ENCODE results near the gene TOPAZ1. TPM values are rescaled to one million over a fixed set of nuclear protein-coding genes. Genes with fewer than 3 reads are reported as not detected.

Gene TOPAZ1
- total RNA-seq, 2 experiments from 2014 or later = not detected

DNA sequence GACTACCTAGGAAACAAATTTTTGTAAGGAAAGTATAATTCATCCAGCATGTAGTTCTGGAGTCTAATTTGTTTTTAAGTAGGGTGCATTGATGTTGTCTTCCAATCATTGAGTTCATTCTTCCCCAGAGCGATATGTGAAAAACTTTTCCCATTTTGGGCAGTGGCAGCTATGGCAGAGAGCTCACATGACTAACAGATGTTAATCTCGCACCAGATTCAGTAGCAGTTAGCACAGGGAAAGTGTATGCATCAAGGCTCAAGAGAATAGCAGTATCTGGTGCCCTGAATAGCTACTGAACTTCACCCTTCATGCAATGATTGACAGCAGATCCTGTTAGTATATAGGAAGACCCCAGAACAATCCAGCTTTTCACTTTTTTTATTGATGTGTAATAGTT is 50.6 kb downstream of the TOPAZ1 start:
- H3K4me3 Mint-ChIP-seq = no peak overlapping the region
- no peak for DNase-seq
- TF ChIP-seq, protein P1, sequence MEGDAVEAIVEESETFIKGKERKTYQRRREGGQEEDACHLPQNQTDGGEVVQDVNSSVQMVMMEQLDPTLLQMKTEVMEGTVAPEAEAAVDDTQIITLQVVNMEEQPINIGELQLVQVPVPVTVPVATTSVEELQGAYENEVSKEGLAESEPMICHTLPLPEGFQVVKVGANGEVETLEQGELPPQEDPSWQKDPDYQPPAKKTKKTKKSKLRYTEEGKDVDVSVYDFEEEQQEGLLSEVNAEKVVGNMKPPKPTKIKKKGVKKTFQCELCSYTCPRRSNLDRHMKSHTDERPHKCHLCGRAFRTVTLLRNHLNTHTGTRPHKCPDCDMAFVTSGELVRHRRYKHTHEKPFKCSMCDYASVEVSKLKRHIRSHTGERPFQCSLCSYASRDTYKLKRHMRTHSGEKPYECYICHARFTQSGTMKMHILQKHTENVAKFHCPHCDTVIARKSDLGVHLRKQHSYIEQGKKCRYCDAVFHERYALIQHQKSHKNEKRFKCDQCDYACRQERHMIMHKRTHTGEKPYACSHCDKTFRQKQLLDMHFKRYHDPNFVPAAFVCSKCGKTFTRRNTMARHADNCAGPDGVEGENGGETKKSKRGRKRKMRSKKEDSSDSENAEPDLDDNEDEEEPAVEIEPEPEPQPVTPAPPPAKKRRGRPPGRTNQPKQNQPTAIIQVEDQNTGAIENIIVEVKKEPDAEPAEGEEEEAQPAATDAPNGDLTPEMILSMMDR (IDR thresholded peaks at IDR 0.05) = no peak
- no peaks in the 10 kb centered on the region for H3K4me1 Mint-ChIP-seq (ENCODE audit: low read depth)
- intact Hi-C loops (cut with micrococcal nuclease) = no loop called here
- no peak overlapping the region for H3K27ac Mint-ChIP-seq
- no peaks in the 10 kb centered on the region for H3K9me3 Mint-ChIP-seq
- ChIA-PET CTCF (no interaction called here), POLR2A (no interaction called here)
- peaks cover 22% of the 10 kb centered on the region for H3K27me3 Mint-ChIP-seq
- H3K36me3 Mint-ChIP-seq (ENCODE audit: low read depth) = no peaks in the 10 kb centered on the region
- no peak for ATAC-seq

DNA sequence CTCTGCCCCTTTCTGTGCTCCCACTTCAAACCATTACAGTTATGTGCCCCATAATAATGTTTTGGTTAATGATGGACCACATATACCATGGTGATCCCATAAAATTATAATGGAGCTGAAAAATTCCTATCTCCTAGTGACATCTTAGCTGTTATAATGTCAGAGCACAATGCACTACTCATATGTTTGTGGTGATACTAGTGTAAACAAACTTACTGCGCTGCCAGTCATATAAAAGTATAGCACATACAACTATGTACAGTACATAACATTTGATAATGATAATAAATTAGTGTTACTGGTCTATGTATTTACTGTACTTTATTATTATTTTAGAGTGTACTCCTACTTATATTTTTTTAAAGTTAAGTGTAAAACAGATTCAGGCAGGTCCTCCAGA is 51.3 kb downstream of the TOPAZ1 start:
- H3K9me3 Mint-ChIP-seq = no peaks in the 10 kb centered on the region
- POLR2A ChIA-PET = no interaction called here
- H3K4me3 Mint-ChIP-seq = no peak overlapping the region
- ATAC-seq (no peak), DNase-seq (no peak)
- H3K27ac Mint-ChIP-seq = no peak overlapping the region
- TF ChIP-seq, protein P1 (IDR thresholded peaks at IDR 0.05) = no peak
- CTCF ChIA-PET = no interaction called here
- H3K27me3 Mint-ChIP-seq = peaks cover 22% of the 10 kb centered on the region
- intact Hi-C loops (cut with micrococcal nuclease) = no loop called here
- no peaks in the 10 kb centered on the region for H3K36me3 Mint-ChIP-seq (ENCODE audit: low read depth)
- H3K4me1 Mint-ChIP-seq (ENCODE audit: low read depth) = no peaks in the 10 kb centered on the region

DNA sequence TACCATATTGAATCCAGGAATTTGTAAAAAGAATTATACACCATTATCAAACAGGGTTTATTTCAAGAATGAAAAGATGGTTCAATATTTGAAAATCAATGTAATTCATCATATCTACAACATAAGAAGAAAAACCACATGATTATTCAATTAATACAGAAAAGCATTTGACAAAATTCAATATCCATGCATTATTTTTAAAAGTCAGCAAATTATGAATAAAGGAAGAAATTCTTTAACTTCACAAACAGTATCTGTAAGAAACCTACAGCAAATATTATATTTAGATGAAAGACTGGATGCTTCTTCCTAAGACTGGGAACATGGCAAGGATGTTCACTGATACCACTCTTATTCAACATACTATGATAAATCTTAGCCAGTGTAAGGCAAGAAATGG is 55.6 kb downstream of the TOPAZ1 start:
- Mint-ChIP-seq H3K36me3 (ENCODE audit: low read depth) (no peaks in the 10 kb centered on the region), H3K4me1 (ENCODE audit: low read depth) (no peaks in the 10 kb centered on the region), H3K9me3 (no peaks in the 10 kb centered on the region), H3K27me3 (peaks cover 9% of the 10 kb centered on the region), H3K27ac (no peak overlapping the region), H3K4me3 (no peak overlapping the region)
- intact Hi-C loops (cut with micrococcal nuclease) = no loop called here
- ATAC-seq = no peak
- CTCF ChIA-PET = no interaction called here
- TF ChIP-seq, protein P1 (IDR thresholded peaks at IDR 0.05) = no peak
- no peak for DNase-seq
- POLR2A ChIA-PET = no interaction called here

DNA sequence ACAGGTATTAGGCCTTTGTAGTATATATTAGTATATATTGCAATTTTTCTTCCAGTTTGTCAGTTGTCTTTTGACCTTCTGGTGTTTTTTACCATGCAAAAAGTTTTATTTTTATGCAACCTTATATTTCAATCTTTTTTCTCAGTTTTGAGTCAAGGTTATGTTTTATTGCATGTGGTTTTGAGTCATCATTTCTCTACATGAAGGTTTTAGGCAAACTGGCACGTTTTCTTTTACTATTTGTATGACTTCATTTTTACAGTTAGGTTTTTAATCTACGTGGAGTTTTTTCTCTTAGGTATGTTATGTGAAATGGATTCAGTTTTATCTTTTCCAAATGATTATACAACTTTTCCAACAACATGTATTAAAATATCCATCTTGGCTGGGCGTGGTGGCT is 60.1 kb downstream of the TOPAZ1 start:
- ATAC-seq (no peak), DNase-seq (no peak)
- Mint-ChIP-seq H3K4me3 (no peak overlapping the region), H3K36me3 (ENCODE audit: low read depth) (no peaks in the 10 kb centered on the region), H3K4me1 (ENCODE audit: low read depth) (no peaks in the 10 kb centered on the region), H3K27me3 (peaks cover 6% of the 10 kb centered on the region), H3K9me3 (no peaks in the 10 kb centered on the region), H3K27ac (no peak overlapping the region)
- ChIA-PET CTCF (no interaction called here), POLR2A (interaction anchor here (0.6 kb wide), 1 partner anchor 101 kb away, joined by 3 read pairs; no protein-coding TSS in a partner anchor)
- TF ChIP-seq, protein P1 (IDR thresholded peaks at IDR 0.05) = no peak
- intact Hi-C loops (cut with micrococcal nuclease) = no loop called here

DNA sequence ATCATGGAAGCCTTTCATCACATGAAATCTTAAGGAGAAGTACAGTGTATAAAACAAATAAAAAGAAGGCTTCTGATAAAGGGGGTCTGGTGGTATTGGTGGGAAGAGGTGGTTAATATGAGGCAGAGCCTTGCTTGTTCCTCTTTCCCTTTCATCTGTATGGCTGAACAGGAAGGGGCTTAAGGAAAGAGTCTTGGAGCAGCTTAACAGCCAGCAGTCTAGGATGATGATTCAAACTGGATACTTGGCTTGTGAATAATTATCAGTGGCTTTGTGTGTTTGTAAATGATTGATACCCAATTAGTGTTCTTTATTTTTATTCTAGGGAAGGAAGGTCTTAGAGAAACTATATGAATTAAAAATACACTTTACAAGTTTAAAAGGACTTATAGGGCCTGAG is 67.8 kb downstream of the TOPAZ1 start:
- H3K4me1 Mint-ChIP-seq (ENCODE audit: low read depth) = no peaks in the 10 kb centered on the region
- intact Hi-C loops (cut with micrococcal nuclease) = no loop called here
- H3K27ac Mint-ChIP-seq = no peak overlapping the region
- H3K27me3 Mint-ChIP-seq = peaks cover 14% of the 10 kb centered on the region
- DNase-seq (no peak), ATAC-seq (no peak)
- TF ChIP-seq, protein P1 (IDR thresholded peaks at IDR 0.05) = no peak
- ChIA-PET POLR2A (no interaction called here), CTCF (no interaction called here)
- no peak overlapping the region for H3K4me3 Mint-ChIP-seq
- H3K36me3 Mint-ChIP-seq (ENCODE audit: low read depth) = no peaks in the 10 kb centered on the region
- no peaks in the 10 kb centered on the region for H3K9me3 Mint-ChIP-seq

All from activated CD8-positive, alpha-beta T cell treated with anti-CD3 and anti-CD28 coated beads for 36 hours (primary cell).